SU-DHL-6 (cell line): ENCODE results near the gene GINS2.

Experiments used
- H2AFZ ChIP-seq: fragments of 200-600 bp; sonication (generic); 2 replicates; pipeline ENCODE4 v1.6.1; 2014; ENCODE audit warnings: low read depth, mild to moderate bottlenecking, moderate library complexity, mixed read lengths, antibody characterized with exemption, low read length; ENCODE audit not compliant: severe bottlenecking
- H3F3A ChIP-seq: fragments of 200-600 bp; shearing (Covaris generic); 2 replicates; pipeline ENCODE4 v1.6.0; 2016; ENCODE audit warnings: antibody characterized with exemption, mild to moderate bottlenecking; ENCODE audit not compliant: insufficient read depth
- H3K27ac ChIP-seq: fragments of 200-600 bp; sonication (generic); 2 replicates; pipeline ENCODE4 v1.5.1; 2016; ENCODE audit warnings: low read depth, mild to moderate bottlenecking, low read length, moderate library complexity, mixed read lengths
- H3K27me3 ChIP-seq: fragments of 200-600 bp; sonication (generic), shearing (Covaris generic); 2 replicates; pipeline ENCODE4 v1.6.0; 2014; ENCODE audit warnings: mild to moderate bottlenecking, low read length
- H3K36me3 ChIP-seq: fragments of 200-600 bp; sonication (generic); 2 replicates; pipeline ENCODE4 v1.6.1; 2014; ENCODE audit warnings: mild to moderate bottlenecking, low read length, mixed read lengths
- H3K4me2 ChIP-seq: fragments of 300-600, 200-600 bp; shearing (Covaris generic), sonication (generic); 2 replicates; pipeline ENCODE4 v1.6.0; 2014; ENCODE audit warnings: low read length, low read depth, mild to moderate bottlenecking; ENCODE audit not compliant: poor library complexity, severe bottlenecking
- H3K4me3 ChIP-seq: fragments of 200-600 bp; sonication (generic); 2 replicates; pipeline ENCODE4 v1.5.1; 2014; ENCODE audit warnings: antibody characterized with exemption, low read length, mild to moderate bottlenecking, mixed read lengths; ENCODE audit not compliant: insufficient read depth, poor library complexity, severe bottlenecking
- H3K79me2 ChIP-seq: fragments of 200-600 bp; sonication (generic); 2 replicates; pipeline ENCODE4 v1.6.1; 2014; ENCODE audit warnings: mild to moderate bottlenecking, low read length, moderate library complexity; ENCODE audit not compliant: insufficient read depth
- H3K9ac ChIP-seq: fragments of 200-600 bp; sonication (generic); 2 replicates; pipeline ENCODE4 v1.7.0; 2014; ENCODE audit warnings: mild to moderate bottlenecking, low read length
- H3K9me2 ChIP-seq: fragments of 200-600 bp; sonication (generic); replicated peaks from 2 replicates; pipeline ENCODE4 v1.6.1; 2014; ENCODE audit warnings: low read length; ENCODE audit not compliant: insufficient read depth
- H3K9me3 ChIP-seq: fragments of 200-600 bp; sonication (generic); 2 replicates; pipeline ENCODE4 v1.6.1; 2014; ENCODE audit warnings: low read length, mixed read lengths; ENCODE audit not compliant: insufficient read depth
- H4K20me1 ChIP-seq: fragments of 200-600 bp; sonication (generic); 2 replicates; pipeline ENCODE4 v1.6.1; 2014; ENCODE audit warnings: low read depth, mild to moderate bottlenecking, antibody characterized with exemption, low read length, moderate library complexity, mixed read lengths
- CTCF ChIP-seq: fragments of 200-600 bp; sonication (generic); IDR thresholded peaks from one replicate; pipeline ENCODE4 v1.5.1; 2017; ENCODE audit warnings: antibody characterized with exemption, mild to moderate bottlenecking, low read length, moderate library complexity; ENCODE audit not compliant: insufficient read depth, poor library complexity, severe bottlenecking
- EZH2phosphoT487 ChIP-seq: fragments of 200-600 bp; sonication (generic), shearing (Covaris generic); conservative IDR thresholded peaks from 2 replicates; pipeline ENCODE4 v1.6.1; 2018; ENCODE audit warnings: mild to moderate bottlenecking, antibody characterized with exemption, low read length, moderate library complexity, mixed read lengths

Gene GINS2

GRCh38 chr16:85729452-85730185, 40.9 kb upstream of the GINS2 start:
- no peaks in the 10 kb centered on the region for H3F3A ChIP-seq
- no peak overlapping the region for H3K27ac ChIP-seq
- H3K4me2 ChIP-seq = no peak overlapping the region
- H2AFZ ChIP-seq = no peak overlapping the region
- TF ChIP-seq CTCF (no peak), EZH2phosphoT487 (no peak)
- H3K27me3 ChIP-seq = no peaks in the 10 kb centered on the region
- no peak overlapping the region for H3K4me3 ChIP-seq
- no peaks in the 10 kb centered on the region for H3K36me3 ChIP-seq
- H3K9me3 ChIP-seq = no peaks in the 10 kb centered on the region
- no peaks in the 10 kb centered on the region for H3K79me2 ChIP-seq
- no peak overlapping the region for H3K9ac ChIP-seq
- no peaks in the 10 kb centered on the region; the same call in 1 of the 2 replicates for H4K20me1 ChIP-seq
- H3K9me2 ChIP-seq = no peaks in the 10 kb centered on the region

GRCh38 chr16:85728879-85729278, 40.1 kb upstream of the GINS2 start:
- no peak overlapping the region for H3K27ac ChIP-seq
- TF ChIP-seq EZH2phosphoT487 (no peak), CTCF (no peak)

GRCh38 chr16:85724936-85725335, 36.2 kb upstream of the GINS2 start:
- TF ChIP-seq EZH2phosphoT487 = no peak
- TF ChIP-seq CTCF = no peak
- no peak overlapping the region for H3K9ac ChIP-seq
- H3K27me3 ChIP-seq = no peaks in the 10 kb centered on the region
- no peaks in the 10 kb centered on the region; the same call in 1 of the 2 replicates for H4K20me1 ChIP-seq
- no peak overlapping the region for H3K4me3 ChIP-seq
- H3F3A ChIP-seq = no peaks in the 10 kb centered on the region
- no peaks in the 10 kb centered on the region for H3K9me2 ChIP-seq
- no peaks in the 10 kb centered on the region for H3K36me3 ChIP-seq
- no peaks in the 10 kb centered on the region for H3K9me3 ChIP-seq
- H3K79me2 ChIP-seq = no peaks in the 10 kb centered on the region
- no peak overlapping the region for H3K27ac ChIP-seq
- H3K4me2 ChIP-seq = no peak overlapping the region
- H2AFZ ChIP-seq = no peak overlapping the region

More at GRCh38 chr16:85728879-85729278, 40.1 kb upstream of the GINS2 start:
- Histone ChIP-seq H4K20me1 (no peaks in the 10 kb centered on the region; the same call in 1 of the 2 replicates), H2AFZ (no peak overlapping the region), H3K79me2 (no peaks in the 10 kb centered on the region), H3K27me3 (no peaks in the 10 kb centered on the region), H3K9ac (no peak overlapping the region), H3F3A (no peaks in the 10 kb centered on the region), H3K4me2 (no peak overlapping the region), H3K36me3 (no peaks in the 10 kb centered on the region), H3K9me2 (no peaks in the 10 kb centered on the region), H3K9me3 (no peaks in the 10 kb centered on the region), H3K4me3 (no peak overlapping the region)
